Neural progenitor cell (in vitro differentiated cells): ENCODE data around the gene BTN2A1.

Experiments
- EZH2 ChIP-seq: fragments of 200-600 bp; sonication (generic); IDR thresholded peaks from 2 replicates; pipeline ENCODE4 v1.6.1; 2017; ENCODE audit warnings: antibody characterized with exemption, mild to moderate bottlenecking, moderate library complexity
- EZH2phosphoT487 ChIP-seq: fragments of 200-600 bp; sonication (generic); IDR thresholded peaks from 2 replicates; pipeline ENCODE4 v1.6.1; 2017; ENCODE audit warnings: antibody characterized with exemption
- TF ChIP-seq, protein P1 (sequence below): fragments of 200-600 bp; sonication (generic); IDR thresholded peaks from 2 replicates; pipeline ENCODE4 v1.5.1; 2017; ENCODE audit warnings: antibody characterized with exemption, mild to moderate bottlenecking

DNA sequence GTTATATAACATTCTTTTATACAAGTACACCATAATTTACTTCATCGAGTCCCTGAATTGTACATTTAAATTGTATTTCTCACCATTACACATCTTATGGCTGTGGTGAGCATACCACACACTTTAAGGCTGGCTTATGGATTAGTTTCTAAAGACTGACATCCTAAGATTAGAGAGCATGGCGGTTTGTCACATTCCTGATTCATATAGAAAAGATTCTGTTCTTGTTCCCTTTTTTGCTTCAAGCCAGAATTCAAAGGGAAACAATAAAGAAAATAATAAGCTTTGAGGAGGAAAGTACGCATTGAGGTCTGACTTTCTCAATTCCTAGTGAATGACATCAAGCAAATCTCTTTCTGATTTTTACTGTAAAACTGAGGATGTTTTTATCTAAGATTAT lies 44.9 kb downstream of the BTN2A1 start:
- TF ChIP-seq, protein P1, sequence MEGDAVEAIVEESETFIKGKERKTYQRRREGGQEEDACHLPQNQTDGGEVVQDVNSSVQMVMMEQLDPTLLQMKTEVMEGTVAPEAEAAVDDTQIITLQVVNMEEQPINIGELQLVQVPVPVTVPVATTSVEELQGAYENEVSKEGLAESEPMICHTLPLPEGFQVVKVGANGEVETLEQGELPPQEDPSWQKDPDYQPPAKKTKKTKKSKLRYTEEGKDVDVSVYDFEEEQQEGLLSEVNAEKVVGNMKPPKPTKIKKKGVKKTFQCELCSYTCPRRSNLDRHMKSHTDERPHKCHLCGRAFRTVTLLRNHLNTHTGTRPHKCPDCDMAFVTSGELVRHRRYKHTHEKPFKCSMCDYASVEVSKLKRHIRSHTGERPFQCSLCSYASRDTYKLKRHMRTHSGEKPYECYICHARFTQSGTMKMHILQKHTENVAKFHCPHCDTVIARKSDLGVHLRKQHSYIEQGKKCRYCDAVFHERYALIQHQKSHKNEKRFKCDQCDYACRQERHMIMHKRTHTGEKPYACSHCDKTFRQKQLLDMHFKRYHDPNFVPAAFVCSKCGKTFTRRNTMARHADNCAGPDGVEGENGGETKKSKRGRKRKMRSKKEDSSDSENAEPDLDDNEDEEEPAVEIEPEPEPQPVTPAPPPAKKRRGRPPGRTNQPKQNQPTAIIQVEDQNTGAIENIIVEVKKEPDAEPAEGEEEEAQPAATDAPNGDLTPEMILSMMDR = no peak
- TF ChIP-seq EZH2 (no peak), EZH2phosphoT487 (no peak)
